Large intestine (tissue), 3 donors: ENCODE data around the gene CDH23. TPM values are rescaled to one million over a fixed set of nuclear protein-coding genes. Genes with fewer than 3 reads are reported as not detected.

Experiments used
- DNase-seq, 2 donors: peaks; one replicate each; pipeline versions ENCODE4 v3.0.0 to v3.0.0-alpha.2; 2013
- H3K27ac ChIP-seq: one replicate; pipeline ENCODE4 v1.5.1; 2013; ENCODE audit warnings: low read length
- H3K27me3 ChIP-seq: 2 replicates; pipeline ENCODE4 v1.6.1; 2013; ENCODE audit warnings: low read length; ENCODE audit not compliant: control insufficient read depth, insufficient read depth
- H3K36me3 ChIP-seq: 2 replicates; pipeline ENCODE4 v1.6.1; 2013; ENCODE audit warnings: low read length; ENCODE audit not compliant: control insufficient read depth, insufficient read depth
- H3K4me1 ChIP-seq: one replicate; pipeline ENCODE4 v1.6.1; 2013; ENCODE audit warnings: low read length; ENCODE audit not compliant: control insufficient read depth, insufficient read depth
- H3K4me3 ChIP-seq: one replicate; pipeline ENCODE4 v1.5.1; 2013; ENCODE audit warnings: low read length
- H3K9me3 ChIP-seq: one replicate; pipeline ENCODE4 v1.6.1; 2013; ENCODE audit warnings: mild to moderate bottlenecking, low read depth, low read length, moderate library complexity; ENCODE audit not compliant: control insufficient read depth
- WGBS: methylation state at CpG from one replicate; pipeline ENCODE4 v1.1.5; 2013; ENCODE audit warnings: low lambda C conversion rate; ENCODE audit not compliant: insufficient coverage; 5-methylcytosine and 5-hydroxymethylcytosine counted together
- polyA plus RNA-seq: library from polyadenylated mRNA; unstranded; fragments of 120-200 nt; gene quantifications from one replicate; pipeline ENCODE4 v1.2.1, GENCODE V29; 2013

The CDH23 gene
- polyA plus RNA-seq, 1 donor = 1.7 TPM

DNA sequence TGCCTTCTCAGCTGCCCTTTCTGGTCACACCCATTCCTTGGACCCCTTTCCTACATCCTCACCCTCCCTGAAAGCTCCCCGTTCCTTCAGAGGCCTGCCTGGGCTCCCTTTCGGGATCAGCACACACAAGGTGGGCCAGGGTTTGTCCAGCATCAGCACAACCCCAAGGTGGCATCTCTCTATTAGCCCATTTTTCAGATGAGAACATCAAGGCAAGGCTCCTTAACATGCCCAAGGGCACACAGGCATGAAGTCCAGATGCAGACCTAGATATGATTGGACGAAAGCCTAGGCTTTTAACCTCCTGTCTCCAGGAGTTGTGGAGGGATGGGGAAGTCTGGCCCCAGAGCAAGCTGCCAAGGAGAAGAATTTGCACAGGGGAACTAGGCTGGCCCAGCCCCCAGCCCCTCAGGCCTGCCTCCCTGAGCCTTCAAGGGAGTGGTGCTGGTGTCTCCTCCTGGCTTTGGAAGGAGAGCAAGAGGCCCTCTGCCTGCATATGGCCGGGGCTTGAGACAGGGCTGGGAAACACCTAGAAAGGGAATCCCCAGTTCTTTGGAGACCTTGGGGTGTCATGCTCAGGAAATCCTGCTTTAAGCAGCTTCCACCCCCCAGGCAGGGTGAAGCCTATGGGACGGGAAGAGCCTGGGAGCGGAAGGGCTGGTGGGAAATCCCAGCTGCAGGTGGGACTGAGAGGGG is 385.6 kb downstream of the CDH23 start:
- Histone ChIP-seq H3K4me3 (no peak overlapping the region), H3K27ac (no peak overlapping the region), H3K9me3 (no peaks in the 10 kb centered on the region), H3K27me3 (no peaks in the 10 kb centered on the region), H3K36me3 (no peaks in the 10 kb centered on the region), H3K4me1 (no peaks in the 10 kb centered on the region)
- no peak for DNase-seq
- no CpG with 5 or more reads among the region's 6 CpGs for WGBS

GRCh38 chr10:71782917-71783490 is 386.3 kb downstream of the CDH23 start:
- Histone ChIP-seq H3K27me3 (no peaks in the 10 kb centered on the region), H3K27ac (no peak overlapping the region), H3K9me3 (no peaks in the 10 kb centered on the region), H3K36me3 (no peaks in the 10 kb centered on the region), H3K4me1 (no peaks in the 10 kb centered on the region), H3K4me3 (no peak overlapping the region)
- 50% methylated on average over 1 of the region's 7 CpGs for whole genome bisulfite sequencing
- DNase-seq = no peak

- Histone ChIP-seq H3K36me3 (no peaks in the 10 kb centered on the region), H3K4me1 (no peaks in the 10 kb centered on the region), H3K27me3 (no peaks in the 10 kb centered on the region), H3K9me3 (no peaks in the 10 kb centered on the region), H3K4me3 (no peak overlapping the region), H3K27ac (no peak overlapping the region)
- DNase-seq = no peak
- 100% methylated on average over 1 of the region's 17 CpGs for WGBS
Measured at GRCh38 chr10:71783917-71784678, 387.4 kb downstream of the CDH23 start.

- no peaks in the 10 kb centered on the region for H3K9me3 ChIP-seq
- H3K27me3 ChIP-seq = no peaks in the 10 kb centered on the region
- no peaks in the 10 kb centered on the region for H3K4me1 ChIP-seq
- 83% methylated on average over 2 of the region's 18 CpGs for WGBS
- DNase-seq = no peak
- H3K27ac ChIP-seq = no peak overlapping the region
- no peak overlapping the region for H3K4me3 ChIP-seq
- H3K36me3 ChIP-seq = no peaks in the 10 kb centered on the region
Measured at GRCh38 chr10:71784679-71785272, 388.1 kb downstream of the CDH23 start.

GRCh38 chr10:71788954-71789353 is 392.2 kb downstream of the CDH23 start:
- Histone ChIP-seq H3K4me1 (no peaks in the 10 kb centered on the region), H3K4me3 (no peak overlapping the region), H3K27me3 (no peaks in the 10 kb centered on the region), H3K9me3 (no peaks in the 10 kb centered on the region), H3K36me3 (no peaks in the 10 kb centered on the region), H3K27ac (no peak overlapping the region)
- no CpG with 5 or more reads among the region's 8 CpGs for WGBS
- DNase-seq = no peak

DNA sequence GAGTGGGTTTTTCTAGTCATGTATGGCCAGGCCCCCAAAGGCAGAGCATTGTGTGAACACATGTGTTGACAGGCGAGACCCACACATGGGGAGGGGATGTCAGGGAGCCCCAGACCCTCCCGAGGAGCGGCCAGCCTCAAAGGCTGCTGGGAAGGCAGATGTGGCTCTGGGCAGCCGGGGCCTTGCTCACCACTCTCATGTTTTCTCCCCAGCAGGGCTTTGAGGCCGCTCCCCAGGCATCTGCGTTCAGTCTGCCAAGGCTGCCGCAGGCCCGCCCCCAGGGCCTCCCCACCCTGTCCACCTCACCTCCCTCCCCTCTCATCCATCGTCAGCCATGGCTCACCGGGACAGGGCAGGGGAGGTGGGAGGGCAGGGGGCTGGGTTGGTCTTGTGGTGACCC is 393.2 kb downstream of the CDH23 start:
- Histone ChIP-seq H3K27ac (no peak overlapping the region), H3K4me1 (no peaks in the 10 kb centered on the region), H3K9me3 (no peaks in the 10 kb centered on the region), H3K36me3 (no peaks in the 10 kb centered on the region), H3K27me3 (no peaks in the 10 kb centered on the region), H3K4me3 (no peak overlapping the region)
- WGBS = no CpG with 5 or more reads among the region's 10 CpGs
- no peak for DNase-seq

DNA sequence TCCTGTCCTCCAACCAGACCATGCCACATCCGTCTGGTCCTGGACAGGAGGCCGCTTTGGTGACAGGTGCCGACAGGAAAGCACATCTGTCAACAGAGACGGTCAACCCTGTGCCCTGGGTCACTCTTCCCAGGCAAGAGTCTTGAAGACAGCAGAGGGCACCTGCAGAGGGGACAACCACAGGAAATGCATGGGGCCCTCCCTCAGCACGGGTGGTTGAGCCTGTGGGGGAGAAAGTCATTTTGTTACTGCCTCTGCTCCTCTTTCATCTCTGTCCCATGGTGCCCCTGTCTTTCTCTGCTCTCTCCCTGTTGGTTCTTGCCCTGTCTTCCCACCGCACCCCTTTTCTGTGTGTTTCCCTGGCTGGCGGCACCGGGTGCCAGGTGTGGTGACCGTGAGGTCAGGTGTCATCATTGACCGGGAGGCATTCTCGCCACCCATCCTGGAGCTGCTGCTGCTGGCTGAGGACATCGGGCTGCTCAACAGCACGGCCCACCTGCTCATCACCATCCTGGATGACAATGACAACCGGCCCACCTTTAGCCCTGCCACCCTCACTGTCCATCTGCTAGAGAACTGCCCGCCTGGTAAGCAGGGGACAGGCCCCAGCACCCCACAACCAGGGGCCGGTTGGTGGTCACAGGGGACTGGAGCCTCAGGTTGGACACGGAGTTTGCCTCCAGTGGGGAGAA is 394.2 kb downstream of the CDH23 start:
- Histone ChIP-seq H3K9me3 (no peaks in the 10 kb centered on the region), H3K27ac (no peak overlapping the region), H3K27me3 (no peaks in the 10 kb centered on the region), H3K4me1 (no peaks in the 10 kb centered on the region), H3K4me3 (no peak overlapping the region), H3K36me3 (no peaks in the 10 kb centered on the region)
- no CpG with 5 or more reads among the region's 17 CpGs for WGBS
- no peak for DNase-seq

DNA sequence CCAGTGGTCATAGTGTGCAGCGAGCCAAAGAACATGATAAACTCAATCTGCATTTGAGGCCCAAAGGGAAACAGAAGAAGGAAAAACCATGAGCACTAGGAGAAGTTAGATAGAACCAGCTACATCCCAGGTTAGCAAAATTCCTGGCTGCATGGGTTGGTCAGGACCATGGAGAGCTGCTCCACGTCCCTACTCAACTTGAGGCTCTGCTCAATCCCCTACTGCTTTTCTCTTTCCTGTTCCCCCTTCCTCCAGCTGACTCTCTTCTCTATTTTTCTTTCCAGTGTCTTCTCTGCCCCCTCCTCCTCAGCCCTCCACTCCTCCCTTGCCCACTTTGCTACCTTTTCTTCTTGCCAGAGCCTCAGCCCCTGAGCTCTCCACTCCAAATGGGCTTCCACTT is 398.5 kb downstream of the CDH23 start:
- no peak for DNase-seq
- no CpG with 5 or more reads among the region's 2 CpGs for WGBS
- Histone ChIP-seq H3K4me1 (no peaks in the 10 kb centered on the region), H3K4me3 (no peak overlapping the region), H3K27me3 (no peaks in the 10 kb centered on the region), H3K27ac (no peak overlapping the region), H3K9me3 (no peaks in the 10 kb centered on the region), H3K36me3 (no peaks in the 10 kb centered on the region)

GRCh38 chr10:71796749-71797405 is 400.2 kb downstream of the CDH23 start:
- WGBS = no CpG with 5 or more reads among the region's 7 CpGs
- H3K9me3 ChIP-seq = no peaks in the 10 kb centered on the region

More at GRCh38 chr10:71796749-71797405, 400.2 kb downstream of the CDH23 start:
- Histone ChIP-seq H3K27ac (no peak overlapping the region), H3K4me3 (no peak overlapping the region), H3K36me3 (no peaks in the 10 kb centered on the region), H3K4me1 (no peaks in the 10 kb centered on the region), H3K27me3 (no peaks in the 10 kb centered on the region)
- no peak for DNase-seq
